ENCODE results near the gene MYH14. TPM values are rescaled to one million over a fixed set of nuclear protein-coding genes. Genes with fewer than 3 reads are reported as not detected.
"Not testable (repeated sequence)": the region's sequence is repeated elsewhere in the genome, so short reads cannot be mapped to it uniquely, and the experiment has no call there.

MYH14 gene
- total RNA-seq, 2 donors from 2014 or later, result 506 to 509 TPM

DNA sequence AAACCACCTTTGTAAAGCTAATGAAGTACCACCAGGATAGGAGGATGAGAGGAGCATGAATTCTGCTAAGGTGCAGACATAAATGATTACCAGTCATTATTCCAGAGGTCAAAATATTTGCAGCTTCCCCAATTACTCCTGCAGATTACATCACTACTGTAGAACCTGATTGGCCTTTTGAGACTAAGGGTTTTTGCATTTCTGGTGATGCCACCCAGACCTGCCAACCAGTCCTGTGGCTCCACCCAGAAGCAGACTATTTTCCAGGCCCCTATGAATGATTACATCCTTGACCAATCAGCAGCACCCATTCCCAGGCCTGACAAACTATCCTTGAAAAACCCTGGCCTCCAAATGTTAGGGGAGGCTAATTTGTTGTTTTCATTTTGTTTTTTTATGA lies 136.9 kb downstream of the MYH14 start:
- Histone ChIP-seq H3K27ac (no peak overlapping the region), H3K4me1 (no peaks in the 10 kb centered on the region), H3K9ac (ENCODE audit: low read depth in 2 of 2, low read length in 2 of 2) (no peak overlapping the region), H3K4me3 (no peak overlapping the region), H3K36me3 (no peaks in the 10 kb centered on the region), H3K27me3 (no peaks in the 10 kb centered on the region), H3K9me3 (no peaks in the 10 kb centered on the region)
- intact Hi-C loops (cut with DNase I), result no loop called here
- DNase-seq, result no peak
- TF ChIP-seq, protein P1, sequence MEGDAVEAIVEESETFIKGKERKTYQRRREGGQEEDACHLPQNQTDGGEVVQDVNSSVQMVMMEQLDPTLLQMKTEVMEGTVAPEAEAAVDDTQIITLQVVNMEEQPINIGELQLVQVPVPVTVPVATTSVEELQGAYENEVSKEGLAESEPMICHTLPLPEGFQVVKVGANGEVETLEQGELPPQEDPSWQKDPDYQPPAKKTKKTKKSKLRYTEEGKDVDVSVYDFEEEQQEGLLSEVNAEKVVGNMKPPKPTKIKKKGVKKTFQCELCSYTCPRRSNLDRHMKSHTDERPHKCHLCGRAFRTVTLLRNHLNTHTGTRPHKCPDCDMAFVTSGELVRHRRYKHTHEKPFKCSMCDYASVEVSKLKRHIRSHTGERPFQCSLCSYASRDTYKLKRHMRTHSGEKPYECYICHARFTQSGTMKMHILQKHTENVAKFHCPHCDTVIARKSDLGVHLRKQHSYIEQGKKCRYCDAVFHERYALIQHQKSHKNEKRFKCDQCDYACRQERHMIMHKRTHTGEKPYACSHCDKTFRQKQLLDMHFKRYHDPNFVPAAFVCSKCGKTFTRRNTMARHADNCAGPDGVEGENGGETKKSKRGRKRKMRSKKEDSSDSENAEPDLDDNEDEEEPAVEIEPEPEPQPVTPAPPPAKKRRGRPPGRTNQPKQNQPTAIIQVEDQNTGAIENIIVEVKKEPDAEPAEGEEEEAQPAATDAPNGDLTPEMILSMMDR (IDR thresholded peaks at IDR 0.05), result no peak

GRCh38 chr19:50341091-50341564 lies 137.7 kb downstream of the MYH14 start:
- DNase-seq, result no peak
- H3K4me1 ChIP-seq, result no peaks in the 10 kb centered on the region
- no peaks in the 10 kb centered on the region for H3K27me3 ChIP-seq
- H3K4me3 ChIP-seq, result no peak overlapping the region
- H3K36me3 ChIP-seq, result no peaks in the 10 kb centered on the region
- TF ChIP-seq, protein P1 (IDR thresholded peaks at IDR 0.05), result no peak
- no peak overlapping the region for H3K27ac ChIP-seq
- intact Hi-C loops (cut with DNase I), result no loop called here
- no peaks in the 10 kb centered on the region for H3K9me3 ChIP-seq
- no peak overlapping the region for H3K9ac ChIP-seq (ENCODE audit: low read depth in 2 of 2, low read length in 2 of 2)

GRCh38 chr19:50344661-50345318 lies 141.4 kb downstream of the MYH14 start:
- Histone ChIP-seq H3K36me3 (no peaks in the 10 kb centered on the region), H3K9me3 (no peaks in the 10 kb centered on the region), H3K27me3 (no peaks in the 10 kb centered on the region), H3K4me1 (no peaks in the 10 kb centered on the region), H3K9ac (ENCODE audit: low read depth in 2 of 2, low read length in 2 of 2) (no peak overlapping the region), H3K27ac (no peak overlapping the region), H3K4me3 (no peak overlapping the region)
- DNase-seq, result no peak
- TF ChIP-seq, protein P1 (IDR thresholded peaks at IDR 0.05), result no peak
- intact Hi-C loops (cut with DNase I), result no loop called here

- H3K4me1 ChIP-seq; H3K4me3 ChIP-seq; DNase-seq; H3K27ac ChIP-seq; H3K36me3 ChIP-seq; intact Hi-C loops (cut with DNase I); H3K27me3 ChIP-seq; H3K9me3 ChIP-seq; H3K9ac ChIP-seq (ENCODE audit: low read depth in 2 of 2, low read length in 2 of 2): not testable (repeated sequence)
Observed at GRCh38 chr19:50347089-50347581, 143.7 kb downstream of the MYH14 start.

- no peak overlapping the region for H3K27ac ChIP-seq
- DNase-seq, result no peak
- no peak overlapping the region for H3K9ac ChIP-seq (ENCODE audit: low read depth in 2 of 2, low read length in 2 of 2)
- H3K4me3 ChIP-seq, result no peak overlapping the region
- no peaks in the 10 kb centered on the region for H3K4me1 ChIP-seq
- intact Hi-C loops (cut with DNase I), result no loop called here
- H3K36me3 ChIP-seq, result no peaks in the 10 kb centered on the region
- H3K27me3 ChIP-seq, result no peaks in the 10 kb centered on the region
- TF ChIP-seq, protein P1 (IDR thresholded peaks at IDR 0.05), result no peak
- H3K9me3 ChIP-seq, result no peaks in the 10 kb centered on the region
Observed at GRCh38 chr19:50349277-50350057, 146.0 kb downstream of the MYH14 start.

DNA sequence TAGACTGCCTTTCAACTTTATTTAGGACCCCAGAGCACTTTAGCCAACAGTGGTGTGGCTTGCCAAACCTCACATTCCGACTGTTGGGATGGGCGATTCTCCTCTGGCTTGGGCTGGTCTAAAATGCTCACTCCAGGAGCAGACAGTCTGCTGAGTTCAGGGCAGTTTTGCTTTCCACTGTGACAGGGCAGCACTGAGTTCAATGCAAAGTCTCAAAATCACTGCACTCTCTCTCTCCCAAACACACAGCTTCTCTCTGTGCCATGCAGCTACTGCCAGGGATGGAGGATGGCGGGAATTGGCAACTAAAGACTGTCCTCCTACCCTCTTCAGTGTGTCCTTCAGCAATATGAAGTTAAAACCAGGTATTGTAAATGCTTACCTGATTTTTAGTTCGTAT lies 148.8 kb downstream of the MYH14 start:
- no peak for DNase-seq
- no peaks in the 10 kb centered on the region for H3K4me1 ChIP-seq
- intact Hi-C loops (cut with DNase I), result no loop called here
- H3K36me3 ChIP-seq, result no peaks in the 10 kb centered on the region
- TF ChIP-seq, protein P1 (IDR thresholded peaks at IDR 0.05), result no peak
- no peak overlapping the region for H3K9ac ChIP-seq (ENCODE audit: low read depth in 2 of 2, low read length in 2 of 2)
- no peaks in the 10 kb centered on the region for H3K27me3 ChIP-seq
- no peak overlapping the region for H3K27ac ChIP-seq
- H3K9me3 ChIP-seq, result no peaks in the 10 kb centered on the region
- H3K4me3 ChIP-seq, result no peak overlapping the region

- H3K4me1 ChIP-seq; DNase-seq; H3K27me3 ChIP-seq; H3K9ac ChIP-seq (ENCODE audit: low read depth in 2 of 2, low read length in 2 of 2); H3K4me3 ChIP-seq; intact Hi-C loops (cut with DNase I); H3K27ac ChIP-seq; H3K36me3 ChIP-seq; H3K9me3 ChIP-seq: not testable (repeated sequence)
Observed at GRCh38 chr19:50353487-50353880, 150.1 kb downstream of the MYH14 start.

Measured in colonic mucosa (tissue), 4 donors.